Esophagus squamous epithelium (tissue), 4 donors: Measurements from ENCODE around the gene TIMP2.

ENCODE experiments used
- CTCF ChIP-seq, 6 experiments: fragments of 450-650 bp in 4 of 6; fragments of 200-600 bp in 2 of 6; sonication (generic) in 2 of 6; IDR thresholded peaks; one replicate each; pipeline ENCODE4 v1.5.1; 2016 to 2019; ENCODE audit warnings: antibody characterized with exemption in 6 of 6, mild to moderate bottlenecking in 4 of 6, moderate library complexity in 4 of 6
- POLR2A ChIP-seq, 4 donors: fragments of 450-650 bp; IDR thresholded peaks; one replicate each; pipeline ENCODE4 v1.6.1; 2017; ENCODE audit warnings: antibody characterized with exemption in 4 of 4, mild to moderate bottlenecking in 4 of 4, moderate library complexity in 3 of 4

- TF ChIP-seq CTCF (IDR thresholded peaks at IDR 0.05): no peak
- no peak for TF ChIP-seq POLR2A (IDR thresholded peaks at IDR 0.05)
Measured at GRCh38 chr17:78825696-78826095, 99.5 kb downstream of the TIMP2 start.
